NCI-H187 treated with DMSO at 0.1 percent for 48 hours (cell line): Measurements from ENCODE around the gene ARHGAP27.

Experiments
- DNase-seq: peaks from one replicate; lab custom pipeline; 2025; lab: John Stamatoyannopoulos, UW

ARHGAP27 gene

DNA sequence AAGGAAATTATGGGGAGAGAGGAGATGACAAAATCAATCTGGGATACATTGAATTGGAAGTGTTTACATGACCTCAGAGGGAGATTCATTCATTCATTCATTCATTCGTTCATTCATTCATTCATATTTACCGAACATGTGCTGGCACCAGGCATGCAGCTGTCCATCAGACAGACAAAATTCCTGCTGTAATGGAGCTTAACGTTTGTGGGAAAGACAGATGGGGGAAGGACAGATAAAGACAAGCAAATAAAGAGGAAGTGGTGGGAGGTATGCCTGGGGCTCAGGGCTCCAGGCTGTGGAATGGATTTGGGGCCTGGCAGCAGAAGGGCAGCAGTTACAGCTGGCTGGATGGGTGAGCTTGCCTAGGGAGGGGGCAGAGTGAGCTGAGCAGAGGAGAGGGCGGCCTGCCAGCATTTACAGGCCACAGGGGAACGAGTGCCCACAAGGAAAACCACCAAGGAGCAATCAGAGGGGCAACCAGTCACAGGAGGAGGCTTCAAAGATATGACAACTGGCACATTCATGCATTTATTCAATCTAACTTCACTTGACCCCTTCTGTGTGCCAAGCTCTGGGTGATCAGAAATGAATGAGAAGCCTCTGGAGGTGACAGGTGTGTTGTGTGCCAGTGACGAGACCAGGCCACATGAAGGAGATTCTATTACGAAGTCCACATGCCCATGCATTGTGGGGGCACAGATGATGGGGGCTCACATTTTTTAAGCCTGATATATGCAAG is 48.5 kb downstream of the ARHGAP27 start:
- DNase-seq = no peak

DNA sequence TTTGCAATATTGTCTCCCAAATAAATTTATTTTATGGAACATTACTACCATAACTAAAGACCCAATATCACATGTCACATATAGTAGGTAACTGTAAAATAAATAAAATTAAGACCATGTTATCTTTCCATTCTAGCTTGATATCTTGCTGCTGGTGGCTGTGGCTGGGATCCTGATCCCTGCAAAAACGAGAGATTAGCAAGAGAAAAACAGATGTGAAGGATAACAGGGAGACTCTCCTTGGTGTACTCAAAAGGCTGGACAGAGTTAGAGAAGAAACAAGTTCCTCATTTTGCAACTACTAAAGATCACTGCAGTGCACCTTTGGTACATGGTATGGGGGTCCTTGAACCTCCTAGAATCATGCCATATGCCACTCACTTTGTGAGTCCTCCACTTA is 49.7 kb downstream of the ARHGAP27 start:
- DNase-seq = no peak

DNA sequence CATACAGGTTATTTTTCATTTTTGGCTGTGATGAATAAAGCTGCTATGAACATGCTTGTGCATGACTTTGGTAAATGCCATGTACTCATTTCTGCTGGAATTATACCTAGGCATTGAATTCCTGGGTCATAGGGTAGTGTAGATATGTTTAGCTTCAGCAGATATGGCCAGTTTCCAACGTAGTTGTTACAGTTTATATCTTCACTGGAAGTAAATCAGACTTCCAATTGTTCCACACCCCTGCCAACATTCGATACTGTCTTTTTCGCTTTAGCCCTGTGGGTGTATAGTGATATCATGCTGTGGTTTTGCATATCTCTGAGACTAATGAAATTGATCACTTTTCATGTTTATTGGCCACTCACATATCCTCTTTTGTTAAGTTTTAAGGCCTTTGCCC is 50.4 kb downstream of the ARHGAP27 start:
- DNase-seq = no peak

DNA sequence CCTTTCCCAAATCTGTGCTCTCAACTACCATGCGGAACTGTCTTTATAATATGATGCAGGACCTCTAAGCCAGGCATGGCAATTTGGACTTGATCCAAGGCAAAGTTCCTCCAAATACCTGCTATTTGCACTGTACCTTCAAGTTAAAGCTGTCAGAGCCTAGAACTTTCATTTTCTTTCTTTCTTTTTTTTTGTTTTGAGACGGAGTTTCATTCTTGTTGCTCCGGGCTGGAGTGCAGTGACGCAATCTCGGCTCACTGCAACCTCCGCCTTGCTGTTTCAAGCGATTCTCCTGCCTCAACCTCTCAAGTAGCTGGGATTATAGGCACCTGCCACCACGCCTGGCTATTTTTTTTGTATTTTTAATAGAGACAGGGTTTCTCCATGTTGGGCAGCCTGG is 51.7 kb downstream of the ARHGAP27 start:
- DNase-seq = no peak

DNA sequence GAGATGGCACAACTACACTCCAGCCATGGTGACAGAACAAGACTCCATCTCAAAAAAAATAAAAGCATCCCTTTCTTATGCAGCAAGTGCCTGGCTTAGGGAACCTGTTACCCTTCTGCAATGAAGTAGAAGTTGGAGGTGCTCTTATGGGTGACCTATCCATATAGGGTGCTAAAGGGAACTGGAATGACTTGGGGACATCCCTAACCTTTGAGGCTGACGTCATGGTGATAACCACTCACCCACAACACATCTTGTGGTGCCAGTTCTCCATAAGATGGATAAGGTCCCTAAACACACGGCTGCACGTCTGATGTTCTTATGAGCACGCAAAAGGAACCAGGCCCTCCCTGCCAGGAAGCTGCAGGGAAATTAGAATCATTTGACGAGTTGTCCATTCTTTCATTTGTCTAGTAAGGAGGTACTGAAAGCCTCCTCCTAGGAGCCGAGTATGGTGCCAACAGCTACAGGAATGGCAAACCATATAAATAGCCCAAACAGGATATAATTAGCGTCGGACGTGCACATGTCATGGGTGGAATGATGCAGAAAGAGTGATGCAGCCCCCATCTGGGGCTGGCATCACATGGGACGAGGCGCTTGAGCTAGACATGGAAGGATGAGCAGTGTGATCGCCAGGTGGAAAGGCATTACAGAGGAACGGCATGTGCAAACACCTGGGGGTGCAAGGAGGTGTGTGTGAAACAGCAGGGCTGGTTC is 52.5 kb downstream of the ARHGAP27 start:
- DNase-seq = no peak

DNA sequence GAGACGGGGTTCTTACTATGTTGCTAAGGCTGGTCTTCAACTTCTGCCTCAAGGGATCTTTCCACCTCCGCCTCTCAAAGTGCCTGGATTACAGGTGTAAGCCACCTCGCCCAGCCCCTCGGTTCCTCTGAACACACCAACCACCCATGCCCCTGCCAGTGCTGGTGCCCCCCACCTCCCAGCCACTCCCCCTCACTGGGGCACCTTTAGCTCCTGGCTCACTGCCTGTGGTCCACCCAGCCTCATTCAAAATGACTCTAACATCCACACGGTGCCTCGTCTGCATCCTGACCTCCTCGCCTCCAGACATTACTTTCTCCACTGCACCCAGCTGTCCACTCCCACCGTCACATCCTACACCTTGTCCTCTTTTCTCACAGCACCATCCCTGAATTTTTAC is 55.3 kb downstream of the ARHGAP27 start:
- DNase-seq = no peak

DNA sequence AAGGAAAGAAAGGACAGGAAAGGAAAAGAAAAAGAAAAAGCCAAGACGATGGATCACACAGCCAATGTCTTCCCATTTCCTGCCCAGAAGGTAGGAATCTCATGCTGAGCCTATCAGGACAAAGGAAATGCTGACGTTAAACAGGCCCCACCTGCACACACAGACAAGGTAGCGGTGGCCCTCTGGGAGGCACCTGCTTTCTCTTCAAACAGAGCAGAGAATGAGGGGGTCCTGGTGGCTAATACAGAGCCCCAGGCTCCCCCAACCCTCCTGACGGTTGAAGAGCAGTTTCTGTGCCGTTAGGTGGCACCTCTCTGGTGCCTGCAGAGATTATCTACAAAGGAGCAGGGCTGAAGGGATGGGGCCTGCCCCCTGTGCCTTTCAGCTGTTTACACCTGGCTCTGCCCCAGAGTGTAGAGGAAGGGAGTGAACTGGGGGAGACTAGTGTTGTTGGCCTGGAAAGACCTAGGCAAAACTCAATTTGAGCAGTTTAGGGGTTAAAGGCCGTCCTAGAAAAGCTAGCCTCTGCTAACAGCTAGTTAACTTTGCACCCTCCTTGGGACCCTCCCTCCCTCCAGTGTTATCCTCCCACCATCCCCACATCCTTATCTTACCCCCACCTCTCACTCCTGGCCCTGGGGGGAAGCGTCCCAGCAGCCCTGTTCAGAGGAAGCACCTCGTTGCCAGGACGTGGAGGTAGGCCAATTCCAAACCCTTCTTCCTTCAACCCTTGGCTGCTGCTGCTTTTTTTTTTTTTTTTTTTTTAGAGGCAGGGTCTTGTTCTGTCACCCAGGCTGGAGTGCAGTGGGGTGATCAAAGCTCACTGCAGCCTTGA is 56.3 kb downstream of the ARHGAP27 start:
- no peak for DNase-seq

DNA sequence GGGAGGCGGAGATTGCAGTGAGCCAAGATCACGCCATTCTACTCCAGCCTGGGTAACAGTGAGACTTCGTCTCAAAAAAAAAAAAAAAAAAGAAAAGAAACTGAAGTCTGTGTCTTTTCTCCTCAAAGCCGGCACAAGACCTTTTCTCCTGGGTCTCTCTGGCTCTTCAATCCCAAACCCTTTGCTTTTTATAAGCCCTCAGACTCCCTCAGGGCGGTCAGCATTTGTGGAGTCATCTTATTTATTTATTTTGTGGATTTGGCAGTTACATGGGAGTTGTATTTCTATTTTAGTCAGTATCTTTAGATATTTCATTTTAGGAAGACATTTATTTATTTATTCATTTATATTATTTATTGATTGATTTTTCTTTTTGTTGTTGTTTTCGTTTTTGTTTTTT is 58.2 kb downstream of the ARHGAP27 start:
- DNase-seq = no peak

DNA sequence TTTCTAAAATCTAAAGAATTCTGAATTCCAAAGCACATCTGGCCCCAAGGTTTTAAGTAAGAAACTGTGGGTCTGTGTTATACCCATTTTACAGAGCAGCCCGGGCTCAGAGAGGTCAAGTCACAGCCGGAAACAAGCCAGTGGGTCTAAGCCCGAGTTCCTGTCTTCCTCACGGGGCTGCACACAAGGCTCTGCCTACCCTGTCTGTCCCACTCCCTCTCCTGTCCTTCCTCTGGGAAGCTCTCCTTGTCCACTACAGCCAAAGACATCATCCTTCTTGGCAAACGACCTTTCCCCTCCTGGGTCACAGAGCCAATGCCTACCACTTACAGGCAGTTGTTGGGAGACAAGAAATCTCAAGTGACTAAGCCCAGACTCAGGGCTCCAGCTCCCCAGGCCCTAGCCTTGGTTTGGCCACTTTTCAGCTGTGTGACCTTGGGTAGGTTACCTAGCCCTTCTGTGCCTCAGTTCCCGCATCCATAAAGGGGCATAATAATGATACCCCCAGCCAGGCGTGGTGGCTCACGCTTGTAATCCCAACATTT is 60.3 kb downstream of the ARHGAP27 start:
- no peak for DNase-seq

DNA sequence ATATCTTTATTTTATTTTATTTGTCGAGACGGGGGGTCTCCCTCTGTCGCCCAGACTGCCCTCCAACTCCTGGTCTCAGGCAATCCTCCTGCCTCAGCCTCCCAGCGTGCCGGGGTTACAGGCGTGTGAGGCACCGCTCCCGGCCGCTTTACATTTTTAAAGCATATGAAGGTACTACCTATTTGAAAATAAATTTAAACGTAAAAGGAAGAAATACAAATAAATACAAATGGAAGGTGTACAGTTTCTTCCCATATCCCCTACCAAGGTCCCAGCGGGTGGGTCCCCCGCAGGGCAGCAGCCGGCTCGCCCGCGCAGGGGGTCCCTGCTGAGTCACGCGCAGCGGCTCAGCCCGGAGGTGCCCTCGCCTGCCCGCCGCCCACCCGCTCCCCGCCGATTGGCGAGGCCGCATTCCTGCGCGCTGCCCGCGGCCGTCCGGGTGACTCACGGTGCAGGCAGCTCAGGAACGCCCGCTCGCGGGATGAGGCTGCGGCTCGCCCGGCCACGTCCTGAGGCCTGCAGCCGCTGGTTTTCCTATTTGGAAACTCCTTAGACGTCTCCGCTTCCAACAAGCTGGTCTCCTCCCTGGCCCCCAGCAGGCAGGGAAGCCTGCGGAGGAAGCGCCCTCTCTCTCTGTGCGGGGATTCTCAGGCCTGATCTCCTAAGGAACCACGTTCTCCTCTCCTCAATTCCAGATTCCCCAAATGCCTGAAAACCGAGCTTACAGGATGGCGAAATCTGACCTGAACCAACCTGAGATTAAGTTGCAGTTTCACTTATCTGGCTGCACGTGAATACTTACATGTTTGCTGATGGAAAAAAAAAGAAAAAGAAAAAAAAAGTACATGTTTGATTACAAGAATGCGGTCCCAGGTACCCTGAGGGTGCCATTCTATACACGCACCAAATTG is 61.0 kb downstream of the ARHGAP27 start:
- no peak for DNase-seq

DNA sequence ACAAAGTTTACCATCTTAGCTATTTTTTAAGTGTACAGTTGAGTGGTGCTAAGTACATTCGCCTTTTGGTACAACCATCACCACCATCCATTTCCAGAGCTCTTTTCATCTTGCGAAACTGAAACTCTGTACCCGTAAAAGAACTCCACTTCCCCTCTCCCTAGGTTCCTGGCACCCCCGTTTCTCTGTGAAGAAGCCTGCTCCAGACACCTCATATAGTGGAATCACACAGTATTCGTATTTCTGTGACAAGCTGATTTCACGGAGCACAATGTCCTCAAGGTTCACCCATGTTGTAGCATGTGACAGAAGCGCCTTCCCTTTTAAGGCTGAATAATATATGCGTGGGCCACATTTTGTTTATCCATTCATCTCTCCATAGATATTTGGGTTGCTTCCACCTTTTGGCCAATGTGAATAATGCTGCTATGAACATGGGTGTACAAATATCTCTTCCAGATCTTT is 61.7 kb downstream of the ARHGAP27 start:
- no peak for DNase-seq

DNA sequence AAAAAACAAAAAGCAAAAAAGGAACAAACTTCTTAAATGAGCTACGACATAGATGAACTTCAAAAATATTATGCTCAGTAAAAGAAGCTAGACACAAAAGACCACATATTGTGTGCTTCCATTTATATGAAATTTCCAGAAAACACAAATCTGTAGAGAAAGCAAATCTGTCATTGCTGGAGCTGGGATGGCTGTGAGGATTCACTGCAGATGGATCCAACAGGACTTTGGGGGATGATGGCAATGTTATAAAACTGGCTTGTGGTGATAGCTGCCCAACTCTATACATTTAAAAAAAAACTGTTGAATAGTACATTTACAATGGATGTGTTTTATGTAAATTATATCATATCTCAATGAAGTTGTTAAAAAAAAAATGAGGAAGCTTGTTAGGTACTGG is 63.2 kb downstream of the ARHGAP27 start:
- no peak for DNase-seq

DNA sequence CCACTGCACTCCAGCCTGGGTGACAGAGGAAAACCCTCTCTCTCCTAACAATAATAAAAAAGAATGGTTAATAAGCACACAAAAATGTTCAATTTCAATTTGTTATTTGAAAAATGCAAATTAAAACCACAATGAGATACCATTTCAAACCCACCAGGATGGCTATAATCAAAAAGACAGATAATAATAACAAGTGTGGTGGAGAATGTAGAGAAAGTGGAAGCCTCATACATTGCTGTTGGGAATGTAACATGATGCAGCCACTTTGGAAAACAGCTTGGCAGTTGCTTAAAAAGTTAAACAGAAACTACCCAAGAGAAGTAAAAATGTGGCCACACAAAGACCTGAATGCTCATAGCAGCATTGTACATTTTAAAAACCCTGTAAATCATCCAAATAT is 64.0 kb downstream of the ARHGAP27 start:
- no peak for DNase-seq

DNA sequence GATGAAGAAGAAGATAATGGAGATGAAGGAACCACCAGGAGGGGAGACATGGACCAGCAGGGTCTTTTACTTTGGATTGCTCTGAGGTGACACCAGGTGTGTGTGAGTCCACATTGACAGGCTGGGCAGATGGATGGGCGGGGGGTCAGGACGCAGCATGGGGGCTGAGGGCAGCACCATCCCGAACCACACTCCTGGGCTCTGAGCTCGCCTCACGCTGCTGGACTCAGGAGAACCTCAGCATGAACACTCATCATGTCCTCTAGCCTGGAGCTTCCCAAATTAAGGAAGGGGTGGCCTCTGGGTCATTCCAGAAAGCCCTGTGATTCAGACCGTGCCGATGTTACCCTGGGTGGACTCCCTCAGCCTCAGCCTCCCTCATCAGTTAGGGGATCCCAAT is 65.5 kb downstream of the ARHGAP27 start:
- no peak for DNase-seq

DNA sequence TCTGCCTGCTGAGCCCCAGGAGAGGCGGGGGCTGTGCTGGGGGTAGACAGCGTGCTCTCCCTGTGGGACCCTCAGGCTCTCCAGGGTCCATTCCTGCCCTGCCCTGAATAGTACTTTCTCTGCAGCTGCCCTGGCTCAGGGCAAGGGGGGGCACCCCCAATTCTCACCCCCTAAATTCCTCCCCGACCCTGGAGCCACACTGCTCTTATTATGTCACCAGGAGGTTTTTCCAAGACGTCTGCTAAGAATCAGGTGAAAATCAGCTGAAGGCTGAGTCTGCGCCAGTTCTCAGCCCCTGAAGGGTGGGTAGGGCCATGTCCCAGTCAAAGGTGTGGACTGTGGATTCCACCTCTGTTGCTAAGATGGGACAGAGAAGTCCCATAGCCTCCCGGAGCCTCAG is 66.0 kb downstream of the ARHGAP27 start:
- DNase-seq = no peak

DNA sequence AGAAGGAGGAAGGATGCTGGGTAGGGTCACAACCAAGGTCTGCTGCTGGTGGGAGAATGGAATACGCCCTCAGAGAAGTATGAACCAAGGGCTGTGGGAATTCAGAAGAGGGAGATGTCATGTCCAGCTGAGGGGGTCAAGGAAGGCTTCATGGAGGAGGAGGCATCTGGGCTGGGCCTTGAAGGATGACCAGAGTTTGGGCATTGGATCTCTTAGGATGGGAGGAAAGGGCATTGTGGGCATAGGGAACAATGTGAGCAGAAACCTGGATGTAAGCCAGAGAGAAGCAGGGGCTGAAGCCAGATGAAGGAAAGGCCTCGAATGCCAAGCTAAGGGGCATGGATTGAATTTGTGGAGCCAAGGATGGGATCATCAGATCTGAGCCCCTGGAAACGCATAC is 66.6 kb downstream of the ARHGAP27 start:
- DNase-seq = no peak

DNA sequence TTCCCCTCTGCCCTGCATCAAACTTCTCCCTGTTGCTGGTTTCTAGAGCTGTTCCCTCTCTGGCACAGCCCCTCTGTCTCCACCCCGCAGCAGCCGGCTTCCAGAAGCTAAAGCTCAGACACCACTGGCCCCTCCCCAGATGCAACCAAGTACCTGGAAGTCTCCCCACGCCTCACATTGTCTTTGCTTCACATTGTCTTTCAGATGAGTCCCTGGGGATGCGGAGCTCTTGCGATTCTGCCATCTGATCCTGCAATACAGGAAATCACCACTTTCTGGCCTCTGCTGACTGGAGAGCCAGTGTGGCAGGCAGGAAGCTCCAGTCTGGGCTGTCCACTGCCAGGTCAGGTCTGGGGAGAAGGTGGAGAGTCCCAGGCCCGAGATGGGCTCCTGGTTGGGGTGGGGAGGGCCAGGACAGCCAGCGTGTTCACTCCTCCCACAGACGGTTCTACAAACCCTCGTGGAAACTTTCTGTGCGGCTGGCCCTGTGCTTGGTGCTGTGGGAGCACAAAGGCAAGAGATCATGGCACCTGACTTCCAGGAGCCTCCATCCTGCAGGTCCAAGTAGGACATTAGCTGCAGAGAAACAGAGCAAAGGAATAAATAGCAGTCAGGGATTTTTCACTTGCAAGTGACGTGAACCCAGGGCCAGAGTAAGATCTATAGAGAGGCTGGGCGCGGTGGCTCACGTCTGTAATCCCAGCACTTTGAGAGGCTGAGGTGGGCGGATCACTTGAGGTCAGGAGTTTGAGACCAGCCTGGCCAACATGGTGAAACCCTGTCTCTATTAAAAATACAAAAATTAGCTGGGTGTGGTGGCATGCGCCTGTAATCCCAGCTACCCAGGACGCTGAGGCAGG is 67.9 kb downstream of the ARHGAP27 start:
- DNase-seq = peak; percentile 88

DNA sequence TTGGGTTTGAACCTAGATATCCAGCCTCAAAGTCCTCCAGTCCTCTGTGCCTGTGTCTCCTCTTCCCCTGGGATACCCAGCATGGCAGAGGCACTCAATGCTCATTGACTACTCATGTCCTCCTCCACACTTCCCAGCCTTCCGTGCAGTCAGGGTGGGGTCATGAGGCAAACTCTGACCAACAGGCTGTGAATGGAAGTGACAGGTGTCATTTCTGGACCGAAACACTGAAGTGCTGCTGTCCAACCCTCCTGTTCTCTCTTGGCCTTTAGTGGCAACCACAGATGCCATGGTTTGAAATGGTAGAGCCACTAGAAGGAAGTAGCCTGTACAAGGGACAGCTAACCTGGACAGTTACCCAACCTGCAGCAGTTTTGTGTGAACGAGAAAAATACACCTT is 69.2 kb downstream of the ARHGAP27 start:
- no peak for DNase-seq

DNA sequence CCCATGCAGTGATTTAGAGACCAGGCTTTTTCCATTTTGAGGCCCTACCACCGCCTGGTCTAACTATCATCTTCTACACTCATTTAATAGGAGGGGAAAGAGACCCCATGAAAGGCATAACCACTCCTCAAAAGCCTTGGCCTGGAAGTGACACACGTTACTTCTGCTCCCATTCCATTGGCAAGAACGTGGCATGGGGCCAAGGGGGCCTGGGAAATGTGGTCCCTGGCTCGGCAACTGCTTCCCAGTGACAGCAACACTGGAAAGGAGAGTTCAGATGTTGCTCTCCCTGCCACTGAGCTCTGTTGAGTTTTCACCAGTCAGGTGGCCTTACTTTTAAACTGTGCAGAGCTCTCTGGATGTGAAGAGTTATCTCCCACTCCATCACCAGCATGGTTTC is 70.7 kb downstream of the ARHGAP27 start:
- DNase-seq = no peak

DNA sequence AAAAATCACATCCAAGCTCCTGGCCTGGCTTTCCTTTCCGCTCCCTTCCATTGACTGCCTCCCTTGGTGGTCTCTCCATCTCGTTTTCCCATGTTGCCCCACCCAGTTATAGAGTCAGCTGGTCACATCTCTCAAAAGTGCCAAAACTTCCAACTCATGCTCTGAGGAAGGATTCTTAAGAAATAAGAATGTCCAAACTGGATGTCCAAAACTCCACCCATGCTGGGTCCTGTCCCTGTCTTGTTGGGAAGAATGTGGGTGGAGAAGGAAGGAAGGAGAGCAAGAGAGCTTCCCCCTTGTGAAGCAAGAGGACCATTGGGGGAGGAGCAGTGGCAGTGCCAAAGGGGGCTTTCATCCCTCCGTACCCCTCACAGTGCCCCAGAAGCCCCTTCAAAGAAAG is 71.2 kb downstream of the ARHGAP27 start:
- no peak for DNase-seq
